ENCODE results near the gene KCNG2.

Gene KCNG2

GRCh38 chr18:79817607-79817998 lies 19.9 kb downstream of the KCNG2 start:
- no peaks in the 10 kb centered on the region for H3K9me3 ChIP-seq (ENCODE audit: control insufficient read depth in 1 of 2, low read length in 2 of 2)
- H3K27me3 ChIP-seq (ENCODE audit: low read depth, low read length): no peaks in the 10 kb centered on the region
- no peaks in the 10 kb centered on the region for H3K36me3 ChIP-seq (ENCODE audit: control insufficient read depth in 1 of 2, insufficient read depth in 2 of 2, low read length in 2 of 2)
- H3K4me1 ChIP-seq (ENCODE audit: control insufficient read depth in 1 of 2, insufficient read depth in 2 of 2, low read length in 2 of 2): no peaks in the 10 kb centered on the region
- H3K4me3 ChIP-seq (ENCODE audit: low read depth in 1 of 2, low read length in 2 of 2): no peak overlapping the region
- H3K27ac ChIP-seq (ENCODE audit: low read length): no peak overlapping the region

GRCh38 chr18:79818036-79818435 lies 20.3 kb downstream of the KCNG2 start:
- no peaks in the 10 kb centered on the region for H3K27me3 ChIP-seq (ENCODE audit: low read depth, low read length)
- no peaks in the 10 kb centered on the region for H3K4me1 ChIP-seq (ENCODE audit: control insufficient read depth in 1 of 2, insufficient read depth in 2 of 2, low read length in 2 of 2)
- no peak overlapping the region for H3K27ac ChIP-seq (ENCODE audit: low read length)
- no peaks in the 10 kb centered on the region for H3K9me3 ChIP-seq (ENCODE audit: control insufficient read depth in 1 of 2, low read length in 2 of 2)
- H3K36me3 ChIP-seq (ENCODE audit: control insufficient read depth in 1 of 2, insufficient read depth in 2 of 2, low read length in 2 of 2): no peaks in the 10 kb centered on the region
- H3K4me3 ChIP-seq (ENCODE audit: low read depth in 1 of 2, low read length in 2 of 2): no peak overlapping the region

GRCh38 chr18:79818631-79819030 lies 20.9 kb downstream of the KCNG2 start:
- no peaks in the 10 kb centered on the region for H3K27me3 ChIP-seq (ENCODE audit: low read depth, low read length)
- no peaks in the 10 kb centered on the region for H3K4me1 ChIP-seq (ENCODE audit: control insufficient read depth in 1 of 2, insufficient read depth in 2 of 2, low read length in 2 of 2)
- H3K4me3 ChIP-seq (ENCODE audit: low read depth in 1 of 2, low read length in 2 of 2): no peak overlapping the region
- H3K36me3 ChIP-seq (ENCODE audit: control insufficient read depth in 1 of 2, insufficient read depth in 2 of 2, low read length in 2 of 2): no peaks in the 10 kb centered on the region
- no peaks in the 10 kb centered on the region for H3K9me3 ChIP-seq (ENCODE audit: control insufficient read depth in 1 of 2, low read length in 2 of 2)
- no peak overlapping the region for H3K27ac ChIP-seq (ENCODE audit: low read length)

- Histone ChIP-seq H3K36me3 (ENCODE audit: control insufficient read depth in 1 of 2, insufficient read depth in 2 of 2, low read length in 2 of 2) (no peaks in the 10 kb centered on the region), H3K9me3 (ENCODE audit: control insufficient read depth in 1 of 2, low read length in 2 of 2) (no peaks in the 10 kb centered on the region), H3K27ac (ENCODE audit: low read length) (no peak overlapping the region), H3K27me3 (ENCODE audit: low read depth, low read length) (no peaks in the 10 kb centered on the region), H3K4me3 (ENCODE audit: low read depth in 1 of 2, low read length in 2 of 2) (no peak overlapping the region), H3K4me1 (ENCODE audit: control insufficient read depth in 1 of 2, insufficient read depth in 2 of 2, low read length in 2 of 2) (no peaks in the 10 kb centered on the region)
These were observed 21.6 kb downstream of the KCNG2 start for GRCh38 chr18:79819064-79819967.

- Histone ChIP-seq H3K27me3 (ENCODE audit: low read depth, low read length) (no peaks in the 10 kb centered on the region), H3K4me3 (ENCODE audit: low read depth in 1 of 2, low read length in 2 of 2) (no peak overlapping the region), H3K4me1 (ENCODE audit: control insufficient read depth in 1 of 2, insufficient read depth in 2 of 2, low read length in 2 of 2) (no peaks in the 10 kb centered on the region), H3K36me3 (ENCODE audit: control insufficient read depth in 1 of 2, insufficient read depth in 2 of 2, low read length in 2 of 2) (no peaks in the 10 kb centered on the region), H3K27ac (ENCODE audit: low read length) (no peak overlapping the region), H3K9me3 (ENCODE audit: control insufficient read depth in 1 of 2, low read length in 2 of 2) (no peaks in the 10 kb centered on the region)
These were observed 22.2 kb downstream of the KCNG2 start for GRCh38 chr18:79819968-79820351.

GRCh38 chr18:79823120-79823519 lies 25.4 kb downstream of the KCNG2 start:
- Histone ChIP-seq H3K36me3 (ENCODE audit: control insufficient read depth in 1 of 2, insufficient read depth in 2 of 2, low read length in 2 of 2) (no peaks in the 10 kb centered on the region), H3K4me1 (ENCODE audit: control insufficient read depth in 1 of 2, insufficient read depth in 2 of 2, low read length in 2 of 2) (no peaks in the 10 kb centered on the region), H3K27me3 (ENCODE audit: low read depth, low read length) (no peaks in the 10 kb centered on the region), H3K27ac (ENCODE audit: low read length) (no peak overlapping the region), H3K4me3 (ENCODE audit: low read depth in 1 of 2, low read length in 2 of 2) (no peak overlapping the region), H3K9me3 (ENCODE audit: control insufficient read depth in 1 of 2, low read length in 2 of 2) (no peaks in the 10 kb centered on the region)

- Histone ChIP-seq H3K27me3 (ENCODE audit: low read depth, low read length) (no peaks in the 10 kb centered on the region), H3K9me3 (ENCODE audit: control insufficient read depth in 1 of 2, low read length in 2 of 2) (no peaks in the 10 kb centered on the region), H3K27ac (ENCODE audit: low read length) (no peak overlapping the region), H3K36me3 (ENCODE audit: control insufficient read depth in 1 of 2, insufficient read depth in 2 of 2, low read length in 2 of 2) (no peaks in the 10 kb centered on the region), H3K4me1 (ENCODE audit: control insufficient read depth in 1 of 2, insufficient read depth in 2 of 2, low read length in 2 of 2) (no peaks in the 10 kb centered on the region), H3K4me3 (ENCODE audit: low read depth in 1 of 2, low read length in 2 of 2) (no peak overlapping the region)
These were observed 28.2 kb downstream of the KCNG2 start for GRCh38 chr18:79825913-79826312.

- Histone ChIP-seq H3K27ac (ENCODE audit: low read length) (no peak overlapping the region), H3K4me3 (ENCODE audit: low read depth in 1 of 2, low read length in 2 of 2) (no peak overlapping the region), H3K36me3 (ENCODE audit: control insufficient read depth in 1 of 2, insufficient read depth in 2 of 2, low read length in 2 of 2) (no peaks in the 10 kb centered on the region), H3K4me1 (ENCODE audit: control insufficient read depth in 1 of 2, insufficient read depth in 2 of 2, low read length in 2 of 2) (no peaks in the 10 kb centered on the region), H3K27me3 (ENCODE audit: low read depth, low read length) (no peaks in the 10 kb centered on the region), H3K9me3 (ENCODE audit: control insufficient read depth in 1 of 2, low read length in 2 of 2) (no peaks in the 10 kb centered on the region)
These were observed 29.2 kb downstream of the KCNG2 start for GRCh38 chr18:79826966-79827365.

GRCh38 chr18:79828258-79828657 lies 30.5 kb downstream of the KCNG2 start:
- no peaks in the 10 kb centered on the region for H3K27me3 ChIP-seq (ENCODE audit: low read depth, low read length)
- H3K4me1 ChIP-seq (ENCODE audit: control insufficient read depth in 1 of 2, insufficient read depth in 2 of 2, low read length in 2 of 2): no peaks in the 10 kb centered on the region
- no peak overlapping the region for H3K27ac ChIP-seq (ENCODE audit: low read length)
- no peaks in the 10 kb centered on the region for H3K9me3 ChIP-seq (ENCODE audit: control insufficient read depth in 1 of 2, low read length in 2 of 2)
- no peak overlapping the region for H3K4me3 ChIP-seq (ENCODE audit: low read depth in 1 of 2, low read length in 2 of 2)
- no peaks in the 10 kb centered on the region for H3K36me3 ChIP-seq (ENCODE audit: control insufficient read depth in 1 of 2, insufficient read depth in 2 of 2, low read length in 2 of 2)

- no peak overlapping the region for H3K4me3 ChIP-seq (ENCODE audit: low read depth in 1 of 2, low read length in 2 of 2)
- H3K9me3 ChIP-seq (ENCODE audit: control insufficient read depth in 1 of 2, low read length in 2 of 2): no peaks in the 10 kb centered on the region
- H3K27ac ChIP-seq (ENCODE audit: low read length): no peak overlapping the region
These were observed 31.6 kb downstream of the KCNG2 start for GRCh38 chr18:79829136-79829854.

GRCh38 chr18:79832169-79832568 lies 34.4 kb downstream of the KCNG2 start:
- Histone ChIP-seq H3K27me3 (ENCODE audit: low read depth, low read length) (no peaks in the 10 kb centered on the region), H3K4me3 (ENCODE audit: low read depth in 1 of 2, low read length in 2 of 2) (no peak overlapping the region), H3K4me1 (ENCODE audit: control insufficient read depth in 1 of 2, insufficient read depth in 2 of 2, low read length in 2 of 2) (no peaks in the 10 kb centered on the region), H3K9me3 (ENCODE audit: control insufficient read depth in 1 of 2, low read length in 2 of 2) (no peaks in the 10 kb centered on the region), H3K36me3 (ENCODE audit: control insufficient read depth in 1 of 2, insufficient read depth in 2 of 2, low read length in 2 of 2) (no peaks in the 10 kb centered on the region), H3K27ac (ENCODE audit: low read length) (no peak overlapping the region)

More at GRCh38 chr18:79829136-79829854, 31.6 kb downstream of the KCNG2 start:
- H3K36me3 ChIP-seq (ENCODE audit: control insufficient read depth in 1 of 2, insufficient read depth in 2 of 2, low read length in 2 of 2): no peaks in the 10 kb centered on the region
- H3K27me3 ChIP-seq (ENCODE audit: low read depth, low read length): no peaks in the 10 kb centered on the region
- no peaks in the 10 kb centered on the region for H3K4me1 ChIP-seq (ENCODE audit: control insufficient read depth in 1 of 2, insufficient read depth in 2 of 2, low read length in 2 of 2)

Measured in muscle layer of duodenum (tissue), 2 donors.